GM12878 (cell line): Measurements from ENCODE around the gene BCO1.

Source experiments
- CHD1 ChIP-seq: IDR thresholded peaks from 2 replicates; pipeline ENCODE4 v1.6.1; 2012; ENCODE audit warnings: low read depth, low read length, improper control_type of control experiment
- POLR2AphosphoS5 ChIP-seq: IDR thresholded peaks from 2 replicates; pipeline ENCODE4 v1.6.1; 2011; ENCODE audit warnings: mild to moderate bottlenecking, low read length, inconsistent platforms
- SREBF2 ChIP-seq: IDR thresholded peaks from 2 replicates; pipeline ENCODE4 v1.6.1; 2012; ENCODE audit warnings: mild to moderate bottlenecking, low read length
- SUZ12 ChIP-seq: fragments of 200-600 bp; sonication (generic); IDR thresholded peaks from one replicate; pipeline ENCODE4 v1.6.1; 2018; ENCODE audit warnings: antibody characterized with exemption, mild to moderate bottlenecking; ENCODE audit not compliant: unreplicated experiment
- USF2 ChIP-seq: IDR thresholded peaks from 2 replicates; pipeline ENCODE4 v1.6.1; 2011; ENCODE audit warnings: low read depth, low read length, improper control_type of control experiment, borderline replicate concordance
- YY1 ChIP-seq: IDR thresholded peaks from 2 replicates; pipeline ENCODE4 v1.6.1; 2011; ENCODE audit warnings: low read depth, mild to moderate bottlenecking, low read length
- ZZZ3 ChIP-seq: IDR thresholded peaks from 2 replicates; pipeline ENCODE4 v1.6.1; 2011; ENCODE audit warnings: low read depth; ENCODE audit not compliant: control insufficient read depth, insufficient read length
- TF ChIP-seq, protein P1 (sequence below), 3 experiments: IDR thresholded peaks in 2 of 3; conservative IDR thresholded peaks in 1 of 3; 2 replicates each; pipeline ENCODE4 v1.5.1; 2011; ENCODE audit warnings: low read depth in 3 of 3, low read length in 3 of 3, mild to moderate bottlenecking in 3 of 3, control low read depth in 2 of 3, moderate library complexity in 2 of 3, inconsistent platforms in 1 of 3, mixed read lengths in 1 of 3; ENCODE audit not compliant: control insufficient read depth in 2 of 3, insufficient read depth in 1 of 3; ENCODE audit errors: extremely low read depth in 1 of 3
- TF ChIP-seq, protein P2 (sequence below): IDR thresholded peaks from 2 replicates; pipeline ENCODE4 v1.6.1; 2012; ENCODE audit warnings: mild to moderate bottlenecking, low read depth, low read length

DNA sequence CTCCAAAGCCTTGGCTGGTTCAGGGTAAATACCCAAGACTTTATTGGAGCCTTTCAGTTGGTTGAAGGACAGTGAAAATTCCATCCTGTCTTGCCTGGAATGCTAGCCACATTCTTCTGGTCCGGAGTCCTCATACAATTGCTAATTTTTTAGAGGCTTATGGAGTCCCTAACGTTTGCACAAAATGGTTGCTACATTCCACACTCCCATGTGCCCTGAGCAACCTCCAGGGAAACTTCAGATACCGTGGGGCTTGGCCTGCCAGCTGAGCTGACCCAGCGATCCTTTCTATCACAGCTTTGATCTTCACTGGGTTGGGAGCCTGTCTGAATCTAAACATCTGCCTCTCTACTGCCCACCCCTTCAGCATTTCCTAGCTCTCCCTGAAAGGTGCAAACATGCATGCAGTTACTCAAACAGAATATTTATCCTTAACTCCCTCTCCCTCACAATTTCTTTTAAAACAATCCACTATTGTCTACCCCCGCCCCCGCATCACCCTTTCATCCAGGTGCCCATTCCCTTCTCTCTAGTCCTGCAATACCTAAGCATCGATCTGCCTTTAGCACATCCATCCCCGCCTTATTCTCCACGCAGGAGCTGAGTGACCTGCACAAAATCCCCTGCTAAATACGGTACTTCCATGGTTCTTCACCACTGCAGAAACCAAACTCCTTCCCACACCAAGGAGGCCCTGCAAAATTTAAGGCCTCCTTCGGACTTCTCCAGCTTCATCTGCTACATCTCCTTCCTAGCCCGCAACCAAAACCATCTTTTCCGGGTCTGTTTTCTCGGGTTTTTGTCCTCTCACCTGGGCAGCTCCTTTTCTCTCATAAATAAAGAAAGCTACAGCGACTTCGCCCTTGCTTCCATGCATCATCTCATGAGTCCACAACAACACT is 75.5 kb downstream of the BCO1 start:
- TF ChIP-seq YY1 (no peak), USF2 (no peak), CHD1 (no peak), POLR2AphosphoS5 (no peak), SREBF2 (no peak), ZZZ3 (no peak), SUZ12 (no peak)
- TF ChIP-seq, protein P1, sequence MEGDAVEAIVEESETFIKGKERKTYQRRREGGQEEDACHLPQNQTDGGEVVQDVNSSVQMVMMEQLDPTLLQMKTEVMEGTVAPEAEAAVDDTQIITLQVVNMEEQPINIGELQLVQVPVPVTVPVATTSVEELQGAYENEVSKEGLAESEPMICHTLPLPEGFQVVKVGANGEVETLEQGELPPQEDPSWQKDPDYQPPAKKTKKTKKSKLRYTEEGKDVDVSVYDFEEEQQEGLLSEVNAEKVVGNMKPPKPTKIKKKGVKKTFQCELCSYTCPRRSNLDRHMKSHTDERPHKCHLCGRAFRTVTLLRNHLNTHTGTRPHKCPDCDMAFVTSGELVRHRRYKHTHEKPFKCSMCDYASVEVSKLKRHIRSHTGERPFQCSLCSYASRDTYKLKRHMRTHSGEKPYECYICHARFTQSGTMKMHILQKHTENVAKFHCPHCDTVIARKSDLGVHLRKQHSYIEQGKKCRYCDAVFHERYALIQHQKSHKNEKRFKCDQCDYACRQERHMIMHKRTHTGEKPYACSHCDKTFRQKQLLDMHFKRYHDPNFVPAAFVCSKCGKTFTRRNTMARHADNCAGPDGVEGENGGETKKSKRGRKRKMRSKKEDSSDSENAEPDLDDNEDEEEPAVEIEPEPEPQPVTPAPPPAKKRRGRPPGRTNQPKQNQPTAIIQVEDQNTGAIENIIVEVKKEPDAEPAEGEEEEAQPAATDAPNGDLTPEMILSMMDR (IDR thresholded peaks at IDR 0.05 in 2 of 3, conservative IDR thresholded peaks at IDR 0.05 in 1 of 3; ENCODE audit: control insufficient read depth in 2 of 3, extremely low read depth in 1 of 3, insufficient read depth in 1 of 3, low read depth in 3 of 3, low read length in 3 of 3): no peak
- TF ChIP-seq, protein P2, sequence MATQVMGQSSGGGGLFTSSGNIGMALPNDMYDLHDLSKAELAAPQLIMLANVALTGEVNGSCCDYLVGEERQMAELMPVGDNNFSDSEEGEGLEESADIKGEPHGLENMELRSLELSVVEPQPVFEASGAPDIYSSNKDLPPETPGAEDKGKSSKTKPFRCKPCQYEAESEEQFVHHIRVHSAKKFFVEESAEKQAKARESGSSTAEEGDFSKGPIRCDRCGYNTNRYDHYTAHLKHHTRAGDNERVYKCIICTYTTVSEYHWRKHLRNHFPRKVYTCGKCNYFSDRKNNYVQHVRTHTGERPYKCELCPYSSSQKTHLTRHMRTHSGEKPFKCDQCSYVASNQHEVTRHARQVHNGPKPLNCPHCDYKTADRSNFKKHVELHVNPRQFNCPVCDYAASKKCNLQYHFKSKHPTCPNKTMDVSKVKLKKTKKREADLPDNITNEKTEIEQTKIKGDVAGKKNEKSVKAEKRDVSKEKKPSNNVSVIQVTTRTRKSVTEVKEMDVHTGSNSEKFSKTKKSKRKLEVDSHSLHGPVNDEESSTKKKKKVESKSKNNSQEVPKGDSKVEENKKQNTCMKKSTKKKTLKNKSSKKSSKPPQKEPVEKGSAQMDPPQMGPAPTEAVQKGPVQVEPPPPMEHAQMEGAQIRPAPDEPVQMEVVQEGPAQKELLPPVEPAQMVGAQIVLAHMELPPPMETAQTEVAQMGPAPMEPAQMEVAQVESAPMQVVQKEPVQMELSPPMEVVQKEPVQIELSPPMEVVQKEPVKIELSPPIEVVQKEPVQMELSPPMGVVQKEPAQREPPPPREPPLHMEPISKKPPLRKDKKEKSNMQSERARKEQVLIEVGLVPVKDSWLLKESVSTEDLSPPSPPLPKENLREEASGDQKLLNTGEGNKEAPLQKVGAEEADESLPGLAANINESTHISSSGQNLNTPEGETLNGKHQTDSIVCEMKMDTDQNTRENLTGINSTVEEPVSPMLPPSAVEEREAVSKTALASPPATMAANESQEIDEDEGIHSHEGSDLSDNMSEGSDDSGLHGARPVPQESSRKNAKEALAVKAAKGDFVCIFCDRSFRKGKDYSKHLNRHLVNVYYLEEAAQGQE: no peak
